Adrenal gland (tissue), 5 donors: ENCODE data around the gene ZNF439.
"Not testable (repeated sequence)": the region's sequence is repeated elsewhere in the genome, so short reads cannot be mapped to it uniquely, and the experiment has no call there.

Experiments
- POLR2A ChIP-seq, 2 donors: fragments of 450-650 bp; IDR thresholded peaks; one replicate each; pipeline ENCODE4 v1.6.1; 2017; ENCODE audit warnings: antibody characterized with exemption in 2 of 2, mild to moderate bottlenecking in 2 of 2, moderate library complexity in 1 of 2
- TF ChIP-seq, protein P1 (sequence below), 6 experiments: fragments of 450-650 bp in 4 of 6; fragments of 200-600 bp in 2 of 6; sonication (generic) in 1 of 6; IDR thresholded peaks; 1 replicate in 5 of 6; 2 replicates in 1 of 6; pipeline versions ENCODE4 v1.5.1 to v1.8.0; 2016 to 2021; ENCODE audit warnings: antibody characterized with exemption in 6 of 6, mild to moderate bottlenecking in 2 of 6, moderate library complexity in 1 of 6
- donor health status: DM: no; HTN: no; CAD: no.

DNA sequence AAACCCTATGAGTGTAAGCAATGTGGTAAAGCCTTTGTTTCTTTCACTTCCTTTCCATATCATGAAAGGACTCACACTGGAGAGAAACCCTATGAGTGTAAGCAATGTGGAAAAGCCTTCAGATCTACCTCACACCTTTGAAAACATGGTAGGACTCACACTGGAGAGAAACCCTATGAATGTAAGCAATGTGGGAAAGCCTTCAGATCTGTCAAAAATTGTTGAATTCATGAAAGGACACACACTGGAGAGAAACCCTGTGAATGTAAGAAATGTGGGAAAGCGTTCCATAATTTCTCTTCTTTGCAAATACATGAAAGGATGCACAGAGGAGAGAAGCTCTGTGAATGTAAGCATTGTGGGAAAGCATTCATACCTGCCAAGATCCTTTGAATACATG lies 63.4 kb downstream of the ZNF439 start:
- TF ChIP-seq POLR2A (IDR thresholded peaks at IDR 0.05), result not testable (repeated sequence)
- TF ChIP-seq, protein P1, sequence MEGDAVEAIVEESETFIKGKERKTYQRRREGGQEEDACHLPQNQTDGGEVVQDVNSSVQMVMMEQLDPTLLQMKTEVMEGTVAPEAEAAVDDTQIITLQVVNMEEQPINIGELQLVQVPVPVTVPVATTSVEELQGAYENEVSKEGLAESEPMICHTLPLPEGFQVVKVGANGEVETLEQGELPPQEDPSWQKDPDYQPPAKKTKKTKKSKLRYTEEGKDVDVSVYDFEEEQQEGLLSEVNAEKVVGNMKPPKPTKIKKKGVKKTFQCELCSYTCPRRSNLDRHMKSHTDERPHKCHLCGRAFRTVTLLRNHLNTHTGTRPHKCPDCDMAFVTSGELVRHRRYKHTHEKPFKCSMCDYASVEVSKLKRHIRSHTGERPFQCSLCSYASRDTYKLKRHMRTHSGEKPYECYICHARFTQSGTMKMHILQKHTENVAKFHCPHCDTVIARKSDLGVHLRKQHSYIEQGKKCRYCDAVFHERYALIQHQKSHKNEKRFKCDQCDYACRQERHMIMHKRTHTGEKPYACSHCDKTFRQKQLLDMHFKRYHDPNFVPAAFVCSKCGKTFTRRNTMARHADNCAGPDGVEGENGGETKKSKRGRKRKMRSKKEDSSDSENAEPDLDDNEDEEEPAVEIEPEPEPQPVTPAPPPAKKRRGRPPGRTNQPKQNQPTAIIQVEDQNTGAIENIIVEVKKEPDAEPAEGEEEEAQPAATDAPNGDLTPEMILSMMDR (IDR thresholded peaks at IDR 0.05), result not testable (repeated sequence)
